ENCODE measurements around the gene LRSAM1. TPM values are rescaled to one million over a fixed set of nuclear protein-coding genes. Genes with fewer than 3 reads are reported as not detected.

The LRSAM1 gene
- total and polyA plus RNA-seq, 2 of the 8 experiments (the other 6 are each of a cell fraction or from before 2014, with no cell fraction given), result 9.7 to 18.3 TPM

- Histone ChIP-seq H4K8ac (ENCODE audit: extremely low read depth, insufficient read depth, low read length) (no peak overlapping the region), H2BK120ac (replicated peaks; ENCODE audit: low read depth, low read length) (no peak overlapping the region), H3K4ac (replicated peaks; ENCODE audit: insufficient read length, low read depth, low read length) (no peak overlapping the region), H3K9me3 (ENCODE audit: insufficient read depth in 2 of 2, low read depth in 1 of 2, low read length in 1 of 2) (peaks cover 0 to 3% of the 10 kb centered on the region in 2 experiments; a peak in 2 of 4 replicates), H2BK20ac (ENCODE audit: low read length) (no peak overlapping the region), H3K4me1 (replicated peaks in 1 of 4; ENCODE audit: control insufficient read depth in 3 of 4, insufficient read depth in 4 of 4, low read length in 3 of 4) (peaks cover 3 to 7% (median 5%) of the 10 kb centered on the region in 4 experiments; a peak in 6 of 7 replicates), H3K9ac (replicated peaks in 1 of 4; ENCODE audit: extremely low read depth in 1 of 4, low read depth in 3 of 4, low read length in 3 of 4) (no peak overlapping the region), H3K4me3 (ENCODE audit: extremely low read depth in 1 of 4, insufficient read depth in 2 of 4, low read depth in 3 of 4, low read length in 4 of 4) (no peak overlapping the region), H4K91ac (replicated peaks; ENCODE audit: insufficient read length, low read length) (no peak overlapping the region), H4K5ac (ENCODE audit: insufficient read length, low read depth, low read length) (no peak overlapping the region), H2BK15ac (ENCODE audit: low read length) (no peak overlapping the region), H3K27me3 (replicated peaks in 1 of 4; ENCODE audit: control insufficient read depth in 3 of 4, extremely low read depth in 1 of 4, insufficient read depth in 3 of 4, low read length in 3 of 4) (no peaks in the 10 kb centered on the region), H3K4me2 (ENCODE audit: insufficient read depth in 1 of 2, low read depth in 2 of 2, low read length in 2 of 2) (no peak overlapping the region), H3K18ac (ENCODE audit: extremely low read depth, low read length) (no peak overlapping the region), H3K23ac (ENCODE audit: insufficient read length) (no peak overlapping the region), H3K27ac (ENCODE audit: low read depth, low read length) (no peak overlapping the region), H4K20me1 (replicated peaks in 1 of 2; ENCODE audit: control insufficient read depth in 1 of 2, insufficient read depth in 2 of 2, low read length in 2 of 2) (no peaks in the 10 kb centered on the region), H3K56ac (replicated peaks; ENCODE audit: insufficient read length, low read depth, low read length) (no peak overlapping the region), H2BK5ac (ENCODE audit: low read depth, low read length) (no peak overlapping the region), H3K23me2 (ENCODE audit: low read depth, low read length) (no peaks in the 10 kb centered on the region), H3K14ac (ENCODE audit: insufficient read length) (no peak overlapping the region), H2AFZ (ENCODE audit: low read length) (no peak overlapping the region), H3K79me1 (ENCODE audit: low read depth, low read length) (no peaks in the 10 kb centered on the region), H2BK12ac (ENCODE audit: low read depth, low read length) (no peak overlapping the region), H2AK5ac (ENCODE audit: low read depth, low read length) (no peak overlapping the region), H3K79me2 (ENCODE audit: control insufficient read depth in 1 of 2, insufficient read depth in 2 of 2, low read length in 2 of 2) (no peaks in the 10 kb centered on the region), H3K36me3 (ENCODE audit: control insufficient read depth in 2 of 4, insufficient read depth in 4 of 4, low read length in 3 of 4) (peaks cover 0 to 10% (median 5%) of the 10 kb centered on the region in 4 experiments; a peak in 5 of 8 replicates)
- no peak for DNase-seq (ENCODE audit: low read depth in 1 of 2, low spot score in 2 of 2)
- ChIA-PET POLR2A (ENCODE audit: partially characterized antibody) (interaction anchor here (0.6 to 1.2 kb wide), 3 partner anchors 10 to 99 kb away, joined by 3 read pairs; no protein-coding TSS in a partner anchor), CTCF (ENCODE audit: partially characterized antibody) (interaction anchor here (1.0 to 6.2 kb wide), 11 partner anchors 9 to 216 kb away, joined by 3 to 32 read pairs (median 8); no protein-coding TSS in a partner anchor)
- 94% methylated on average over 23 of the region's 26 CpGs; no CpG with 5 or more reads in 1 of the 2 experiments for WGBS, 2 experiments (ENCODE audit: extremely low coverage in 1 of 2, insufficient coverage in 1 of 2, insufficient read length in 1 of 2, insufficient replicate concordance in 2 of 2, low coverage in 1 of 2, low lambda C conversion rate in 2 of 2, missing lambda C conversion rate in 1 of 2)
- no peak for TF ChIP-seq CREB1 (IDR thresholded peaks at IDR 0.05)
- TF ChIP-seq RNF2 (IDR thresholded peaks at IDR 0.05; ENCODE audit: borderline replicate concordance, low read depth, low read length, missing control alignments, poor library complexity, severe bottlenecking), result no peak
- no peak for TF ChIP-seq GTF2F1 (IDR thresholded peaks at IDR 0.05; ENCODE audit: borderline replicate concordance, low read depth, low read length)
- TF ChIP-seq CEBPB (IDR thresholded peaks at IDR 0.05; ENCODE audit: low read depth, low read length), result no peak
- no peak for TF ChIP-seq JUND (IDR thresholded peaks at IDR 0.05; ENCODE audit: low read length)
- no peak for TF ChIP-seq SRF (IDR thresholded peaks at IDR 0.05; ENCODE audit: low read depth, low read length)
- no peak for TF ChIP-seq TEAD4 (IDR thresholded peaks at IDR 0.05; ENCODE audit: low read depth, low read length)
- no peak for TF ChIP-seq GABPA (IDR thresholded peaks at IDR 0.05; ENCODE audit: borderline replicate concordance, insufficient read depth, low read length)
- TF ChIP-seq BRCA1 (IDR thresholded peaks at IDR 0.05; ENCODE audit: low read depth, low read length), result no peak
- no peak for TF ChIP-seq HDAC6 (IDR thresholded peaks at IDR 0.05; ENCODE audit: low read depth, low read length)
- FAIRE-seq, result no peak
Observed at GRCh38 chr9:127516835-127517607, 65.7 kb downstream of the LRSAM1 start.

All from H1 (cell line).